ENCODE data around the gene EFCAB13. TPM values are rescaled to one million over a fixed set of nuclear protein-coding genes. Genes with fewer than 3 reads are reported as not detected.

The EFCAB13 gene
- total RNA-seq, 6 donors from 2014 or later: 3.2 to 21.0 (median 8.1) TPM

GRCh38 chr17:47315451-47316266 lies 8.1 kb upstream of the EFCAB13 start:
- Histone ChIP-seq H3K27me3 (no peaks in the 10 kb centered on the region), H3K36me3 (no peaks in the 10 kb centered on the region), H3K4me1 (peaks cover 6 to 11% (median 8%) of the 10 kb centered on the region in 4 donors), H3K4me3 (no peak overlapping the region), H3K9me3 (no peaks in the 10 kb centered on the region), H3K27ac (no peak overlapping the region)
- WGBS, 2 donors: 24 to 28% methylated on average over 7 of the region's 7 CpGs
- DNase-seq (no peak), ATAC-seq (ENCODE audit: low FRiP score in 2 of 2) (peak; percentile 63 to 86)
- TF ChIP-seq POLR2A (IDR thresholded peaks at IDR 0.05) (no peak), EP300 (IDR thresholded peaks at IDR 0.05) (no peak), POLR2AphosphoS5 (IDR thresholded peaks at IDR 0.05) (no peak)
- TF ChIP-seq, protein P1, sequence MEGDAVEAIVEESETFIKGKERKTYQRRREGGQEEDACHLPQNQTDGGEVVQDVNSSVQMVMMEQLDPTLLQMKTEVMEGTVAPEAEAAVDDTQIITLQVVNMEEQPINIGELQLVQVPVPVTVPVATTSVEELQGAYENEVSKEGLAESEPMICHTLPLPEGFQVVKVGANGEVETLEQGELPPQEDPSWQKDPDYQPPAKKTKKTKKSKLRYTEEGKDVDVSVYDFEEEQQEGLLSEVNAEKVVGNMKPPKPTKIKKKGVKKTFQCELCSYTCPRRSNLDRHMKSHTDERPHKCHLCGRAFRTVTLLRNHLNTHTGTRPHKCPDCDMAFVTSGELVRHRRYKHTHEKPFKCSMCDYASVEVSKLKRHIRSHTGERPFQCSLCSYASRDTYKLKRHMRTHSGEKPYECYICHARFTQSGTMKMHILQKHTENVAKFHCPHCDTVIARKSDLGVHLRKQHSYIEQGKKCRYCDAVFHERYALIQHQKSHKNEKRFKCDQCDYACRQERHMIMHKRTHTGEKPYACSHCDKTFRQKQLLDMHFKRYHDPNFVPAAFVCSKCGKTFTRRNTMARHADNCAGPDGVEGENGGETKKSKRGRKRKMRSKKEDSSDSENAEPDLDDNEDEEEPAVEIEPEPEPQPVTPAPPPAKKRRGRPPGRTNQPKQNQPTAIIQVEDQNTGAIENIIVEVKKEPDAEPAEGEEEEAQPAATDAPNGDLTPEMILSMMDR (IDR thresholded peaks at IDR 0.05): peak; percentile 60 to 86 (median 80)

- H3K36me3 ChIP-seq: no peaks in the 10 kb centered on the region
- DNase-seq (no peak), ATAC-seq (ENCODE audit: low FRiP score in 2 of 2) (peak in 1 of 2 donors; percentile 83)
- H3K27me3 ChIP-seq: no peaks in the 10 kb centered on the region
- H3K4me1 ChIP-seq: peaks cover 6 to 11% (median 8%) of the 10 kb centered on the region in 4 donors
- no peak overlapping the region for H3K4me3 ChIP-seq
- no peak overlapping the region for H3K27ac ChIP-seq
- H3K9me3 ChIP-seq: no peaks in the 10 kb centered on the region
- 35 to 45% methylated on average over 3 of the region's 3 CpGs for WGBS, 2 donors
- TF ChIP-seq POLR2AphosphoS5 (IDR thresholded peaks at IDR 0.05) (no peak), POLR2A (IDR thresholded peaks at IDR 0.05) (no peak), EP300 (IDR thresholded peaks at IDR 0.05) (no peak)
- TF ChIP-seq, protein P1 (IDR thresholded peaks at IDR 0.05): no peak
These were observed 7.4 kb upstream of the EFCAB13 start for GRCh38 chr17:47316311-47316710.

- Histone ChIP-seq H3K4me3 (no peak overlapping the region), H3K27ac (no peak overlapping the region), H3K9me3 (no peaks in the 10 kb centered on the region), H3K4me1 (peaks cover 6 to 11% (median 8%) of the 10 kb centered on the region in 4 donors), H3K27me3 (no peaks in the 10 kb centered on the region), H3K36me3 (no peaks in the 10 kb centered on the region)
- ATAC-seq (ENCODE audit: low FRiP score in 2 of 2): peak in 1 of 2 donors; percentile 81
- TF ChIP-seq POLR2A (IDR thresholded peaks at IDR 0.05): no peak
- WGBS, 2 donors: 79 to 89% methylated on average over 2 of the region's 2 CpGs
- DNase-seq: no peak
These were observed 6.6 kb upstream of the EFCAB13 start for GRCh38 chr17:47317119-47317518.

DNA sequence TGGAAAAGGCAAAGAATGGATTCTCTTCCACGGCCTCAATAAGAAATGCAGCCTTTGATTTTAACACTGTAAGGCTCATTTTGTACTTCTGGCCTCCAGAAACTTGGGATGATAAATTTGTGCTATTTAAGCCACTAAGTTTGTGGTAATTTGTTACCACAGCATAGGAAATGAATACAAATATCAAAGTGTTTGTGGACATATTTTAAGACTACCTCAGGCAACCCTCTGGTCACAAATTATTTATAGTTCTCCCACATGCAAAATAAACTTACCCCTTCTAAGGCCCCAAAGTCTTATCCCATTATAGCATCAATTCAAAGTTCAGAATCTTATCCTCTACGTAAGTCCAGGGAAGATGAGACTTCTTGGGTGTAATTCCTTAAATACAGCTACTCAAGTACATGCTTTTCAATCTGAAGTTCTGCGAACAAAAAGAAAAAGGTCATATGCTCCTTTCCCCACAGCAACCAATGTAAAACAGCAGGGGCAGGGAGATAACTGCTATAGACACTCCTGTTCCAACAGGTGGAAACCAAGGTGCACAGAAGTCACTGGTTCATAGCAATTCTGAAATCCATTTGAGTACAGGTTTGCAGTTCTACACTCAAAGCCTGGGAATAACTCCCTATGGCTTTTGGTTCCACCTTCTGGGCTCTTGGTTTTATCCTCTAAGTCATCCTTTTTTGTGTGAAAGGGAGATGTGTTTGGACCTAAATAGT lies 5.4 kb upstream of the EFCAB13 start:
- no peak overlapping the region for H3K27ac ChIP-seq
- TF ChIP-seq POLR2A (IDR thresholded peaks at IDR 0.05) (no peak), EP300 (IDR thresholded peaks at IDR 0.05) (no peak), POLR2AphosphoS5 (IDR thresholded peaks at IDR 0.05) (no peak)
- TF ChIP-seq, protein P1 (IDR thresholded peaks at IDR 0.05): no peak
- H3K4me3 ChIP-seq: no peak overlapping the region
- no peaks in the 10 kb centered on the region for H3K9me3 ChIP-seq
- WGBS, 2 donors: 93 to 97% methylated on average over 3 of the region's 3 CpGs
- peaks cover 6 to 15% (median 12%) of the 10 kb centered on the region in 4 donors for H3K4me1 ChIP-seq
- DNase-seq (no peak), ATAC-seq (ENCODE audit: low FRiP score in 2 of 2) (no peak)
- H3K36me3 ChIP-seq: no peaks in the 10 kb centered on the region
- no peaks in the 10 kb centered on the region for H3K27me3 ChIP-seq

DNA sequence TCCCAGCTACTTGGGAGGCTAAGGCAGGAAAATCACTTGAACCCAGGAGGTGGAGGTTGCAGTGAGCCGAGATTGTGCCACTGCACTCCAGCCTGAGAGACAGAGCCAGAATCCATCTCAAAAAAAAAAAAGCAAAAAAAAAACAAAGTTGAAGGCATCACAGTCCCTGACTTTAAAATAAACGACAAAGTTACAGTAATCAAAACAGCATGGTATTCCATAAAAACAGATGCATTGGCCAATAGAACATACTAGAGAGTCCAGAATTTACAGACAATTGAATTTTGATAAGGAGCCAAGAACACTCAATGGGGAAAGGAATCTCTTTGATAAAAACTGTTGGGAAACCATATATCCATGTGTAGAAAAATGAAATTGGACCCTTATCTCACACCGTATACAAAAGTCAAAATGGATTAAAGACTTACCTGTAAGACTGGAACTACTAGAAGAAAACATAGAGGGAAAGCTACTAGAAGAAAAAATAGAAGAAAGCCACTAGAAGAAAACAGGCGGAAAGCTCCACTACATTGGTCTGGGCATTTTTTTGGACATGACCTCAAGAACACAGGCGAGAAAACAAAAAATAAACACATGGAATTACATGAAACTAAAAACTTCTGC lies 2.8 kb upstream of the EFCAB13 start:
- DNase-seq: no peak
- H3K27me3 ChIP-seq: no peaks in the 10 kb centered on the region
- no peaks in the 10 kb centered on the region for H3K36me3 ChIP-seq
- peaks cover under 1 to 15% (median 7%) of the 10 kb centered on the region in 4 donors for H3K4me1 ChIP-seq
- 75 to 76% methylated on average over 5 of the region's 5 CpGs for WGBS, 2 donors
- no peaks in the 10 kb centered on the region for H3K9me3 ChIP-seq
- no peak for ATAC-seq (ENCODE audit: low FRiP score in 2 of 2)
- no peak overlapping the region for H3K4me3 ChIP-seq
- TF ChIP-seq EP300 (IDR thresholded peaks at IDR 0.05): no peak
- no peak for TF ChIP-seq POLR2A (IDR thresholded peaks at IDR 0.05)
- TF ChIP-seq, protein P1 (IDR thresholded peaks at IDR 0.05): no peak
- no peak for TF ChIP-seq POLR2AphosphoS5 (IDR thresholded peaks at IDR 0.05)
- no peak overlapping the region for H3K27ac ChIP-seq

Data from upper lobe of left lung (tissue), 6 donors.